AG10803 (cell line): ENCODE measurements around the gene TMEM117.
A peak's percentile ranks its signal among the peaks of the same experiment; 100 is the strongest.

Experiments used
- DNase-seq: peaks from one replicate; pipeline ENCODE4 v3.0.0; 2010; ENCODE audit warnings: low read depth
- H3K4me3 ChIP-seq: 2 replicates; pipeline ENCODE4 v1.5.1; 2011; ENCODE audit warnings: mild to moderate bottlenecking, low read length, control low read depth
- TF ChIP-seq, protein P1 (sequence below): conservative IDR thresholded peaks from 2 replicates; pipeline ENCODE4 v1.5.1; 2011; ENCODE audit warnings: mild to moderate bottlenecking, low read length, control low read depth, inconsistent platforms

The TMEM117 gene

DNA sequence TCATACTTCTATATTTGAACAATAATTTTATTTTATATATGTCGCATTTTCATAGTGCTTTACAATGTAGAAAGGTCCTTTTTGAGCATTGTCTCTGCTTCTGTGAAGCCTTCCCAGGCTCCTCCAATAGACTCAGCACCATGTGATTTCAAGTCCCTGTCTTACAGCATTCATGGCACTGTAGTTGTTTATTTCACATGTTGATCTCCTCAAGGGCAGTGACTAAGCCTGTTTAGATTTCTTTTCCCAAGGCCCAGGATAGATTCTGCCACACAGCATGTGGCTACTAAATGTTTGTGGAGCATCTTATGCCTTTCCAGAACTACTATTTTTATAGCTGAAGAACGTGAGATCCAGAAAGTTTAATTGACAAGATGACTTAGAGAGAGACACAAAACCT is 391.7 kb downstream of the TMEM117 start:
- H3K4me3 ChIP-seq = no peak overlapping the region
- TF ChIP-seq, protein P1, sequence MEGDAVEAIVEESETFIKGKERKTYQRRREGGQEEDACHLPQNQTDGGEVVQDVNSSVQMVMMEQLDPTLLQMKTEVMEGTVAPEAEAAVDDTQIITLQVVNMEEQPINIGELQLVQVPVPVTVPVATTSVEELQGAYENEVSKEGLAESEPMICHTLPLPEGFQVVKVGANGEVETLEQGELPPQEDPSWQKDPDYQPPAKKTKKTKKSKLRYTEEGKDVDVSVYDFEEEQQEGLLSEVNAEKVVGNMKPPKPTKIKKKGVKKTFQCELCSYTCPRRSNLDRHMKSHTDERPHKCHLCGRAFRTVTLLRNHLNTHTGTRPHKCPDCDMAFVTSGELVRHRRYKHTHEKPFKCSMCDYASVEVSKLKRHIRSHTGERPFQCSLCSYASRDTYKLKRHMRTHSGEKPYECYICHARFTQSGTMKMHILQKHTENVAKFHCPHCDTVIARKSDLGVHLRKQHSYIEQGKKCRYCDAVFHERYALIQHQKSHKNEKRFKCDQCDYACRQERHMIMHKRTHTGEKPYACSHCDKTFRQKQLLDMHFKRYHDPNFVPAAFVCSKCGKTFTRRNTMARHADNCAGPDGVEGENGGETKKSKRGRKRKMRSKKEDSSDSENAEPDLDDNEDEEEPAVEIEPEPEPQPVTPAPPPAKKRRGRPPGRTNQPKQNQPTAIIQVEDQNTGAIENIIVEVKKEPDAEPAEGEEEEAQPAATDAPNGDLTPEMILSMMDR = no peak
- peak; percentile 14 for DNase-seq

DNA sequence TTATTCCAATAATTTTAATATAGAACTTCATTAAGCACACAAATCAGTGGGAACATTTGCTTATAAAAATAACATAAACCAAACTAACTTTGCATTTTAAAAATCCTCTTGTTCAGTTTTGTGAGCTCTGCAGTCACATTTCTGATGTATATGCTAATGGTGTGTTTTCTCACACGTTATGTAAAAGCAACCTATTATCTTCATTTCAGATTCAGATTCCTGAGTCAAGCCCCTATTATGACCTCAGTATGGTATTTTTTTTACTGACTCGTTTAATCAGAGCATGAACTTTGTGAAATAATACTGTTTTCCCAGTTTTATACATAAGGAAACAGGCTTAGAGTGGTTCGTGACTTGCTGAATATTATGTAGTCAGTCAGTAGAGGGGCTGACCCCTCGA is 394.0 kb downstream of the TMEM117 start:
- no peak overlapping the region for H3K4me3 ChIP-seq
- TF ChIP-seq, protein P1 = no peak
- no peak for DNase-seq

DNA sequence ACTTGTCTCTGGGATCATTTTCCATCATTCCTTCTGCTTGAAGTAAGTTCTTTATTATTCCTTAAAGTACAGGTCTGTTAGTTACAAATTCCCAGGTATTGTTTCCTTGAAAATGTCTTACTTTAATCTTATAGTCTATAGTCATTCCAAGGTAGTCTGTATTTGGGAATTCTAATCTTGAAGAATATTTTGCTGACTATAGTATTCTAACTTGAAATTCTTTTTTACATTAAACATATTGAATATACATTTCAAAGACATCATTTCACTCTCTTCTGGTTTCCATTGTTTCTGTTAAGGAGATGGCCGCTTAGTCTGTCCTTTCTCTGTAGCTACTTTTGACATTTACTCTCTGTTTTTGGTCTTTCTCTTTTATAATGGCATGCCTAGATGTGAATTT is 399.8 kb downstream of the TMEM117 start:
- TF ChIP-seq, protein P1 = no peak
- H3K4me3 ChIP-seq = no peak overlapping the region
- no peak for DNase-seq

DNA sequence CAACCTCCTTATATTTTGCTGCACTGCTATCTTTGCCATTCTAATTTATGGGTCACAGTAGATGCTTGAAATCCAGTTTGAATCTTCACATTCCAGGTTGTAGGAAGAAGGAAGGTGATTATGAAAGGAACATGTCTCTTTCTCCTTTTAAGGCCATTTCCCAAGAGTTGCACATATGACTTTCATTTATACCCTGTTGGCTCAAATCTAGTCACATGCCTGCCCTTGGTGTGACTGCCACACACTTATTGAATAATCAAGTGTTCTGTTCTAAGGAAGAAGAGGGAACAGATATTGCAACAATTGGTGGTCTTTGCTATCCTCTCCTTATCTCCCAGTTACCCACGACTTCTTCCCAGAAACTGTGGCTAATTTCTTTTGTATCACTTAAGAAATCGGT is 404.3 kb downstream of the TMEM117 start:
- TF ChIP-seq, protein P1 = no peak
- no peak overlapping the region for H3K4me3 ChIP-seq
- peak; percentile 15 for DNase-seq

DNA sequence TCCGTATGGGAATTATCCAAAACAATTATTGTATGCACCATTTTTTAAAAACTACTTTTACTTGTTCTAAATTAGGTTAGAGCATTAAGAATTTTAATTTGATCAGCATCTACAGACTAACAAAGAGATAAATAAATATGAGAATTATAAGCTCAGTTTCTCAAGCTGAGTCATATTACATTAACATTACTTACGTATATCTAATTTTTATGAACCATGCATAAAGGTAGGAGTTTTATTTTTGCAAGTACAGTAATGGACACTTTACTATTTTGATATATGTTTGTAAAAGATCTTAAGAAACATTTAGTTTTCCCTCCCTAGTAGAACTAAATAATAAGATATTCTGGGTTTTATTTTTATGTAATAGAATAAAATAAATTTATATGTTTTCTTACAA is 410.1 kb downstream of the TMEM117 start:
- no peak for DNase-seq
- no peak overlapping the region for H3K4me3 ChIP-seq
- TF ChIP-seq, protein P1 = no peak

DNA sequence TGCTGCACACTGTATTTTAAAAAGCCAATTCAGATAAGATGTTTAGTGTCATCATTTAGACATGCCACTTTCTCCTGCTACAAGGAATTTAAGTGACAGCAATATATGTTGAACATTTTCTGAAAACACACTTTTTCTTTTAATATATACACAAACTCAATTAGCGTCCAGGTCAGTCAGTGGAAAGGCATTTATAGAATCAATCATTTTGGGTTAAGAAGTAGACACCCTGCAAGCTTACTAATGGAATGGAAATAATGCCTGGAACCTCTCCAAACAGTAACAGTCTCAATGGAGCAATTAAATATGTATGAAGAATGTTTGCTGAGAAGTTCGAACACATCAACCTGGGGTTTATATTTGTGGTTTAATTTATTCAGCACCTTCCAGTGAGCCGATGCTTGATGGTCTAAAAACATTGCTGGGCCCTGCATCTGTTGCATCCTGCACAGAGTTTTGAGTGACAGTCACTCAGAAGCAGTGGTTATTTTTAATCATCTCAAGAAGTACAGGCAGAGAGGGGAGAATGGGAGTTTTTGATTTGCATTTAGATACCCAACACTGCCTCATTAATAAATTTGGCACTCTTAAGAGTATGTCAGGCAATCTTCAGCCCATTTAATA is 410.7 kb downstream of the TMEM117 start:
- peak; percentile 23 for DNase-seq
- TF ChIP-seq, protein P1 = no peak
- no peak overlapping the region for H3K4me3 ChIP-seq

DNA sequence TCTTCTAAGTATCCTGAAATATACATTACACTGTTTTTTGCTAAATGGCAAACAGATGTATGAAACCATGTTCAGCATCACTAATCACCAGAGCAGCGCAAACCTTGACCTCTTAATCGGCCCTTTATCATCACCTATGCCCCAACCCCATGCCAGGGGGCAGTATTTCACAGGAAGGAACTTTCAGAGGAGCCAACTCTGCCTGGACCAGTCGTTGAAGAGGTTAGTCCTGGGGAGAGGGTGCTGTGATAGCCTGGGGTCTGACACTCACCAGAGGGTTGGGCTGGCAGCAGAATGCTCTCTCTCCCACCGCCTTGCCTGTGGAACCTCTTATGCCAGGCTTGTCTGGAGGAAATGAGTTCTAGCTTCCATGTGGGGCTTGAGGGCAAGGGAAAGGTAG is 411.7 kb downstream of the TMEM117 start:
- H3K4me3 ChIP-seq = no peak overlapping the region
- DNase-seq = no peak
- TF ChIP-seq, protein P1 = no peak
